ENCODE data around the gene PRICKLE1.

DNA sequence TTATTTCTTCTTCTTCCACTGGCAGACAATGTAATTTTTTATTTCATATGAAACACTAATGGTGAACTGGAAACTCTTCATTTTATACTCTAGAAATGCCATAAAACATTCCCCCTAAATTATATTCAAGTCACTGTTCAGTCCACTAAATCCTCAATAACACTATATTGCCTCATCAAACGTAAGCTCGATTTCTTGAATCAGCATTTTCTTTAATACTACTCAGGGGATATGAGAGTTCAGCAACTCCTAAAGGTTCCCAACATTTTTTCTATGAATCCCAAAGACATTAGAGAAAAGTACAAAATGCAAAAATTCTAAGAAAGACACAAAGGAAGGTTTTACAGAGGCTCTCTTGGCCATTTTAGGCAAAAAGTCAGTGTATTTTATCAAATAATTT lies 59.3 kb downstream of the PRICKLE1 start:
- TF ChIP-seq CTCF (IDR thresholded peaks at IDR 0.05): no peak
- TF ChIP-seq EZH2 (IDR thresholded peaks at IDR 0.05; ENCODE audit: borderline replicate concordance, insufficient read depth, low read depth, low read length, poor library complexity, severe bottlenecking): no peak
